Effector CD8-positive, alpha-beta T cell (primary cell): ENCODE measurements around the gene MDH2.
"Not testable (repeated sequence)": the region's sequence is repeated elsewhere in the genome, so short reads cannot be mapped to it uniquely, and the experiment has no call there.

ENCODE experiments used
- DNase-seq: peaks from one replicate; lab custom pipeline; 2025; lab: John Stamatoyannopoulos, UW
- total RNA-seq, 4 experiments: gene quantifications; one replicate each; lab custom pipeline; 2026; lab: John Stamatoyannopoulos, UW

The MDH2 gene, protein sequence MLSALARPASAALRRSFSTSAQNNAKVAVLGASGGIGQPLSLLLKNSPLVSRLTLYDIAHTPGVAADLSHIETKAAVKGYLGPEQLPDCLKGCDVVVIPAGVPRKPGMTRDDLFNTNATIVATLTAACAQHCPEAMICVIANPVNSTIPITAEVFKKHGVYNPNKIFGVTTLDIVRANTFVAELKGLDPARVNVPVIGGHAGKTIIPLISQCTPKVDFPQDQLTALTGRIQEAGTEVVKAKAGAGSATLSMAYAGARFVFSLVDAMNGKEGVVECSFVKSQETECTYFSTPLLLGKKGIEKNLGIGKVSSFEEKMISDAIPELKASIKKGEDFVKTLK
- 64.7 to 107 (median 70.8) reads per million in 4 experiments for total RNA-seq

DNA sequence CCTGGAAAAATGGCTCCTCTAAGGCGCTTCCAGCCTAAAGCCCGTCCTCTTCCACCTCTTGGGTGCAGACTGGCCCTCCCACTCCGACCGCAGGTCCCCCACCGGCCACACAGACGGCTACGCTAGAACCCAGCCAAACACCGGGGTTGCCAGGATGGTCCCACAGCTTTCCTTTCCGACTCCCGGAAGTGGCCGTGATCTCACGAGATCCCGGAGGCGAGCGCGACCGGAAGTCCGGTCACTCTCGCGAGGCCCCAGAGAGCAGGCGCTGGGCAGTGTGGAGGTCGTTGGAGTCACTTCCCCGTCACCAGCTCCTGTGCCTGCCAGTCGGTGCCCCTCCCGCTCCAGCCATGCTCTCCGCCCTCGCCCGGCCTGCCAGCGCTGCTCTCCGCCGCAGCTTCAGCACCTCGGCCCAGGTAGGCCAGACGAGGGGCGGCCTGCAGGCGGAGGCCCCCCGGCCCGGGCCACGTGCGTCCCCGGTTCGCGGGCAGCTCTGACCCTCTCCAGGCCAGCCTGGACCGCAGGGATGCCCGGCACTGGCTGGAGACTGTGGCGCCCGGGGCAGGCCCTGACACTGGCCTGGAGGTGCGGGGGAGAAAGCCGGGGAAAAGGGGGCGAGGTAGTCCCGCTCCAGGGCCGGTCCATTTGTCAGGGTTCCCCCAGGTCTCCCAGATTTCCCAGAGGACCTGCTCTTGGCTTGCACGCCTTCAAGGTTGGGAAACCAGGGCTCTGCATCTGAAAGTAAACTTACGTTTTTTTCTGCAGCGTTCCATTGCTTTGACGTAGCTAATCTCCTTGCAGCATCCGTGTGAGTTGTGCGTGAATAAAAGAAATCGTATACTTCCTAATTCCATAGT lies at the start of gene MDH2, which contains the start of gene STYXL1:
Gene MDH2, plus strand, starts transcription at position 296 of the 857 bp plus-strand sequence. Its CDS starts 55 bp downstream, at position 351.
Gene STYXL1, minus strand, starts transcription at position 190 of the 857 bp plus-strand sequence. CDS start 17,477 bp downstream, outside the sequence.
- DNase-seq, result peak; percentile 79

DNA sequence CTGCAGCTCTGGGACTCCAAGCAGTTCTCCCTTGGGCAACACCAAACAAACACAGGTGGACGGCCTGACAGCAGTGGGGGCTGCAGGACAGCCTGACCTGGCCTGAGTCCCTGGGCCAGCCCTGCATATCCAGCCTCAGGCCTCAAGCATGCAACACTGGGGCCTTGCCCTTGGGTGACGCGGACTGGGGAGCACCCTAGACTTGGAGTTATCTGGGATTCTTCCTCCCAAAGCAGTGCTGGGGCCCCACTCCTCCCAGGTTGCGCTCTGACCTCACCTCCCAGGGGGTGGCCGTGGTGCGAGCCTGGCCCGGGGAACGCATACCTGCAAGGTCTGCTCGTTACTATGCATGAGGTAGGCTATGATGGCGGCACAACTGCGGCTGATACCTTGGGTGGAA lies 47.3 kb upstream of the MDH2 start:
- DNase-seq, result no peak

DNA sequence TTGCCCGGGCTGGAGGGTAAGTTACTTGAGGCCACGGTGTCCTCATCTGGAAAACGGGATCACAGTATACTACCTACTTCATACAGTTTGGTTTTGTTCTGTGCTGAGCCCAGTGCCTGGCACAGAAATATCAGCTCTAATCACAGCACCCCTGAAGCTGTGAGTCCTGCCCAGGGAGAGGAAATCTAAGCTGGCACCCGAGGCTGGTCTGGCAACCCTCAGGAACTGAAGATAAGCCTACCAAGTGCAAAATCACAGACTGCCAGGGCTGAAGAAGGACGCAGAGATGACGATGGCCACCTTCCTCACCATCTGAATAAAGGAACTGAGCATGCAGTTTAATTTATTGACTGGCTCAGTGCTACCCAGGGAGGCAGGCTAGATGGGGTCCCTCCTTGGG lies 45.8 kb upstream of the MDH2 start:
- DNase-seq, result no peak

DNA sequence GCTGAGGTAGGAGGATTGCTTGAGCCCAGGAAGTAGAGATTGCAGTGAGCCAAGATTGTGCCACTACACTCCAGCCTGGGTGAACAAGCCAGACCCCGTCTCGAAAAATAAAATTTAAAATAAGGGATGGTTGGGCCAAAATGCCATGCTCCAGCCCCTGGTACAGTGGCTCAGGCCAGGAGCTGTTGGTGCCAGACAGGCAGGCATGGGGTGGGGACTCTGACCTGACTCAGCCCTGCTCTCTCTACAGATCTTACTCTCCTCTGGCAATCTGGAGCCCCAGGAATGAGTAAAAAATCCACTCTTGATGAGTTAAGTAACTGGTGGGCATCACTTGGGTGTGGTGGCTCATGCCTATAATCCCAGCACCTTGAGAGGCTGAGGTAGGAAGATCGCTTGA lies 45.1 kb upstream of the MDH2 start:
- DNase-seq, result no peak

DNA sequence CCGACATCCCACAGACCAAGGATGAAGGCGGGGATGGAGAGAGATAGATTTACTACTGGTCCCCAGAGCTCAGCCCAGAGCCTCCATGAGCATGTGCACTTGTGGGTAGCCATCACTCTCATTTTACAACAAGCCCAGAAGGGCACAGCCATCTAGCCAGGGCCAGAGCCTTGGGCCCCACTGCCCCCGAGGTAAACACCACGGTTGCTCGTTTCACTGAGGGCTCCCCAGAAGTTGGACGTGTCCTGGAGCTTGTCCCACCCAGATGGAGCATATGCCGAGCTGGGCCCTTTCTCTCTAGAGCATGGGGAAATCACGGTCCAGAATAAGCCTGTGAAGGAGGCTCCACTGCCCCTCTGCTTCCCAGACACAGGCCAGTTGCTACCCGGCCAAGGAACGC lies 44.6 kb upstream of the MDH2 start:
- DNase-seq, result no peak

DNA sequence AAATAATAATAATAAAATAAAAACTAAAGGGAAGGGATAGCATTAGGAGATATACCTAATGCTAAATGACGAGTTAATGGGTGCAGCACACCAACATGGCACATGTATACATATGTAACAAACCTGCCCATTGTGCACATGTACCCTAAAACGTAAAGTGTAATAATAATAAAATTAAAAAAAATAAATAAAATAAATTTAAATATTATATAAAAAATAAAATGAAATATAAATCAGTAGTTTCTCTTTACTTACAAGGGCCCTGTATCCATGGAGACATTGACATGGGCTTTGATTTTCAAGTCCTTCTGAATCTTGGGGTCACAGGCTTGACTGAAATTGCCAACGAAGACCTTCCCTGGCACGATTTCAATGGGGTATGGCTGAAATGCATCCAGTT lies 42.9 kb upstream of the MDH2 start:
- DNase-seq, result not testable (repeated sequence)

DNA sequence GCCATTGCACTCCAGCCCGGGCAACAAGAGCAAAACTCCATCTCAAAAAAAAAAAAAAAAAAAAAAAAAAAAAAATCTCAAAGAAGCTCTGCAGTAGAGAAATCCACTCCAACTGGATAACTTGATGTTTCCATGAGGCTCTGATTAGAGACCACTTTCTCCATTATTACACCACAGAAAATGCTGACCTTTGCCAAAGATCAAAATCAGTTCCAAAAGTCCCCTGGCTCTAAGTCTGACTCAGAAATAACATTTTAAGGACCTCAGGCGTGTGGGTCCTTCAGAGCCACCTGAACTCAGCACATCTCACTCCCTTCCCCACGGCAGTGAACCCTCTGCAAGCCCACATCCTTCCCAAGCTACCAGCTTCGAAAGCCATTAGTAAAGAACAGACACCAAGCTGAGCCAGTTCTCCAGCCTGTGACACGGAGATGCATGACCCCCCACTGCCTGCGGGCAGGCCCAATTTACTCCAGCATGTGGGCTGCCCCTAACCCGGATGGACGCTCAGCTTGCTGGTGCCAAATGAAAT lies 39.7 kb upstream of the MDH2 start:
- no peak for DNase-seq

DNA sequence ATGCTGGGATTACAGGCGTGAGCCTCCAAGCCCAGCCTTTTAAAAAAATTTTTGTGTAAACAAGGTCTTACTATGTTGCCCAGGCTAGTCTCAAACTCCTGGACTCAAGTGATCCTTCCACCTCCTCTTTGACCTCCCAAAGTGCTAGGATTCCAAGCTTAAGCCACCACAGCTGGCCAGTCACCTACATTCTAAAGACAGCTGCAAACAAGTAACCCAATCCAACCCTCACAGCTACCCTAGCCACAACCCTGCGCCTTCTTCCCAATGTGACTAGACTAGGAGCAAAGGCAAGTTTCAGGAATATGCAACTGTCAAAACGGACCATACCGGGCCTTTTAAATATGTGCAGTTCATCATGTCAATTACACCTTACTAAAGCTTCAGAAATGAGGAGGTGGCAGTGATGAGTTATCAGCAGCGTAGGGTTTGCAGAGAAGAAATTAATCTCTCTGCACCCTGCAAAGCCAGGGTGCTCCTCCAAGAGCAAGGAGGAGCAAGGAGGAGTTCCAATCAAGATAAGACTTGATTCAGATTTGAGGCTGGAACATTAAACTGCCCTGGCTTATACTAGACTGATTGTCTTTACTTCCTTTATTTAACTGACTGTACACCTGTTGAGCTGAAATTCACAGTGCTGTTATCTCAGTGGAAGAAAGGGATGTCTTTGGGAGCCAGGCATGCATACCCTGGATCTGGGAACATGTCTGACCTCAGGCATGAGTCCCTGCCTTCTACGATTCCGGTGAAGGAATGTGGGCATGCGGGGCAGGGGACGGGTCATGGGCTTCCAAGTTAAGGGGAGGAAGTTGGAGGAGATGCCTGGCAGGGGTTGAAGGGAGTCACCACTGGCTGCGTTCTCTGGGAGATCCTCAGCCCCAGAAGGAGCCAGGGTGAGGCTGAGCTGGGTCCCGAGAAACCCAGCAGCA lies 38.0 kb upstream of the MDH2 start:
- DNase-seq, result no peak

DNA sequence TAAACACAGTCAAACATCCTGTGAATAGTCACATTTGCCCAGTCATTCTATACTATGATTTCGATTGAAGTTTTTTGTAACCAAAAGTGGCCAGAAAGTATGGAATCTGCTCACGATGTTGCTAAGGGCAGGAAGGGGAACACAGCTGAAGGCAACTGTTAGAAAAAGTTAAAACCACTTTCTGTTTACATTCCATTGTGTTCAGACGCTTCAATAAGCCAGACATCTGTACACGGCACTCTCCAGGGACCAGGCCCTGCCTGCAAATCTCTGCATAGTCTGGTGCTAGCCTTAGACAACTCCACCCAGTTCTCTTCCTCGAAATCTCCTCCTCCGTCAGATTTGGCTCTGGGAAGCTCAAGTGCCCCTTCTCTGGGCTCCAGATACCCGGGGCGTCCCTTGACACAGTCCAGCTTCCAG lies 36.5 kb upstream of the MDH2 start:
- no peak for DNase-seq

DNA sequence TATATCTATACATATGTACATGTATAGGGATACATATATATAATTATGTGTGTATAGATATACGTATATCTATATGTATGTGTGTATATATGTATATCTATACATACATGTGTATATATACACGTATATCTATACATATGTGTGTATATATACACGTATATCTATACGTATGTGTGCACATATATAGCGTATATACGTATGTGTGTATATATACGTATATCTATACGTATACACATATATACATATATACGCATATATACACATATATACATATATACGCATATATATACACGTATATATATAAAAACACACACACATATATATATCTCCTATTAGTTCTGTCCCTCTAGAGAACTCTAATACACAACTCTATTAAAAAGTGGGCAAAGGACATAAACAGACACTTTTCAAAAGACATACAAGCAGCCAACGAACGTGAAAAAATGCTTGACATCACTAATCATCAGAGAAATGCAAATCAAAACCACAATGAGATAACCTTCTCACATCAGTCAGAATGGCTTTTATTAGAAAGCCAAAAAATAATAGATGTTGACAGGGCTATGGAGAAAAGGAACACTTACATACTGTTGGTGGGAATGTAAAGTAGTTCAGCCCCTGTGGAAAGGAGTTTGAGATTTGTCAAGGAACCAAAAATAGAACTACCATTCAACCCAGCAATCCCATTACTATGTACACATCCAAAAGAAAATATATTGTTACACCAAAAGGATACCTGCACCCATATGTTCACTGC lies 31.5 kb upstream of the MDH2 start:
- no peak for DNase-seq

DNA sequence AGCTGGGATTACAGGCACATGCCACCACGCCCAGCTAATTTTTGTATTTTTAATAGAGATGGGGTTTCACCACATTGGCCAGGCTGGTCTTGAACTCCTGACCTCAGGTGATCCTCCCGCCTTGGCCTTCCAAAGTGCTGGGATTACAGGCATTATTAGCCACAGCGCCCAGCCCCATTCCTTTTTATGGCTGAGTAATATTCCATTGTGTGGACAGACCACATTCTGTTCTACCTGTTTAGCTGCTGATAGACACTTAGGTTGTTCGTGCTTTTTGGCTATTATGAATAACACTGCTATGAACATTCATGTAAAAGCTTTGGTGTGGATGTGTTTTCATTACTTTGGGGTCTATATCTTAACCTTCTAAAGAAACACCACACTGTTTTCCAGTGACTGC lies 29.4 kb upstream of the MDH2 start:
- DNase-seq, result not testable (repeated sequence)

DNA sequence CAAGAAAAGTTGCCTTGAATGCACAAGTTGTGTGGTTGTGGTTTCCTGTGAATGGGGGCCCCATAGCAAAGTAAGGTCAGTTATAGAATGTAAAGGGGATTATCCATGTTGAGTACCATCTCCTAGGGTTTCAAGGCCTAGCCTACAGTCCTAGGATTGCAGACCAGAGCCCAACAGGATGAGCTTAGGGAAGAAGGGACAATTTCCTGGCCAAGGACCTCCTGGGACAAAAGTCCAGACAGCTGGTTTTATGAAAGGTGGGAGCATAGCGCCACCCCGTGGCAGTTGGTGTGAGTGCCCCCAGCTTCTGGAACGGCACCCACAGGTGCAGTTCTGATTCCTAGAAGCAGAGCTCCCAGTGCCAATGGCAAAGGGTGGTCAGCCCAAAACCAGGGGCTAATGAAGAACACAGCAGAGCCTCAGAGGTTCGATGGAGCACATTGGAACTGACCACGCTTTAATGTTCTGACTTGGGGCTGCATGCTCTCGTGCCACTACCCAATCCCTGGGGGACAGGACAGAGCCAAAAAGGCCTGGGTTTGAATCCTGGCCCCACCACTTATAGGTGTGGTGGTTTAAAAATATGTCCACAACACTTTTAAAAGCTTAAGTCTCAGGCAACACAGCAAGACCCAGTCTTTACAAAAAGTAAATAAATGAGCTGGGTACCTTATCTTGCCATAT lies 27.7 kb upstream of the MDH2 start:
- peak; percentile 57 for DNase-seq

DNA sequence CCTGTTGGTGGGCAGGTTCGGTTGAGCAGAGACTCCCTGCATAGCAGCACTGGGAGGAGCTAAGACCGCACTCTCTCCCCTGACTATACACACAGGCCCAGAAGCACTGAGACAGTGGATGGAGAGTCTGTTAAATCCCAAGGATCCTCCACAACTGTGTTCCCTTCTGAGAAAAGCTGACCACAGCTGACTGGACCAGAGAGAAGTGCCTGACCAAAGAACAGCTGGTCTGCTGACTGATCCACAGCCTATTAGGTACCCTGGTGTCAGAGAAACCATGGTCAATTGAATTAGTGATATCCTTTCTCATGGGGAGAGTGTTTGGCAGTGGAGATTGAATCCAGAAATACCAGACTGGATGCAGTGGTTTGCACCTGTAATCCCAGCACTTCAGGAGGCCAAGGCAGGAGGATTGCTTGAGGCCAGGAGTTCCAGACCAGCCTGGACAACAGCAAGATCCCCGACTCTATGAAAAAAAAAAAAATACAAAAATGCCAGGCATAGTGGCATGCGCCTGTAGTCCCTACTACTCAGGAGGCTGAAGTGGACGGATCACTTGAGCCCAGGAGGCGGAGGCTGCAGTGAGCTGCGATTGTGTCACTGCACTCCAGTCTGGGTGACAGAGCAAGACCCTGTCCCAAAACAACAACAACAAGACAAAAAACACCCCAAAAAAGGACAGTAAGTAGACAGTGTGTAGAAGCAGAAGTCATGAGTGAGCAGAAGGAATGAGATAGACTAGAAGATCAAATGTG lies 25.7 kb upstream of the MDH2 start:
- DNase-seq, result no peak

DNA sequence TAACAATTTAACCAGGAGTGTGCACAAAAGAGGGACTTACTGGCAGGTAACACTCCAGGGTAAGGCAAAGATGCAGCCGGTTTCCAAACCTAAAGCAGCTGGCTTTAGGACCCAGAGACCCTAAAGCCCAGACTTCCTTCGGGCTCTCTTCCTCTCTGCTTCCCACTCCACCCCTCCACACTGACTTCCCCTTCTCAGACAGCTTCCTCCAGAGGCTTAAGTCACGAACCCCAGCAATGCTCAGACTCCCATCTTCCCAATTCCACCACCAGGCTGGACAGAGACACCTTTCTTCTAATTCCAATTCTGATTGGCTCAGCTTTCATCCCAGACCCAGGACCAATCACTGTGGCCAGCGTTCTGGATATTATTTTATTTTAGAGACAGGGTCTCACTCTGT lies 24.9 kb upstream of the MDH2 start:
- DNase-seq, result no peak

DNA sequence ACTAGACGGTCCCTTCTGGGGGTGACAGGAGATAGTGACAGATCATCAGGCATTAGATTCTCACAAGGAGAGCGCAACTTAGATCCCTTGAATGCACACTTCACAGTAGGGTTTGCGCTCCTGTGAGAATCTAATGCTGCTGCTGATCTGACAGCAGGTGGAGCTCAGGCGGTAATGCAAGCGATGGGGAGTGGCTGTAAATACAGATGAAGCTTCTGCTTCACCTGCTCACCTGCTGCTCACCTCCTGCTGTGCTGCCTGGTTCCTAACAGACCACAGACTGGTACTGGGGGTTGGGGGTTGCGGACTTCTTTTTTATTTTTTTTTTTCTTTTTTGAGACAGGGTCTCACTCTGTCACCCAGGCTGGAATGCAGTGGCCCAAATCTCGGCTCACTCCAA lies 18.2 kb upstream of the MDH2 start:
- DNase-seq, result not testable (repeated sequence)

DNA sequence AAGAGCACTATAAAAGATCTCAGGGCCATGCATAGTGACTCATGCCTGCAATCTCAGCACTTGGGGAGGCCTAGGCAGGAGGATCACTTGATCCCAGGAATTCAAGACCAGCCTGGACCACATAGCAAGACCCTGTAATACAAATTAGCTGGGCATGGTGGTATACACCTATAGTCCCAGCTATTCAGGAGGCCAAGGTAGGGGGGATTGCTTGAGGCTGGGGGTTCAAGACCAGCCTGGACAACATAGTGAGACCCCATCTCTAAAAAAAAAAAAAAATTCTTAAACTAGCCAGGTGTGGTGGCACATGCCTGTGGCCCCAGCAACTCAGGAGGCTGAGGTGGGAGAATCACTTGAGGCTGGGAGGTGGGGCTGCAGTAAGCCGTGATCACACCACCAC lies 15.9 kb upstream of the MDH2 start:
- no peak for DNase-seq

DNA sequence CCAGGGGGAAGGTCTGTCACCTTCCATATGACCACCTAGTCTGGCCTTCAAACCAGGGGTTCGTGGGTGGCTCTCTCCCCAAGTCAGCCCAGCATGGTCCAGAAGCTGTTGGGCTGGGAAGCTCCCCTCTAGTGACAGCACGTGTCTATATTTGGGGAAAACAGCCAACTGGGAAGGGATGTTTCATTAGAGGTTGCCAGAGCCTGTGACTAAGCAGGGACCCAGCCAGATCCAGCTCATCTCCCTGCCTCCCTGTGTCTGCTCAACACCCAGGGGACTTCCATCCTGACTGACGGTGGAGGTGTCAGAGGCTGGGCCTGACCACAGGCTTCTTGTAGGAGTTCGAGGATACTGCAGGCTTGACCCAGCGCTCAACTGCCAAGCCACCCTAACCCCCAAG lies 10.6 kb upstream of the MDH2 start:
- no peak for DNase-seq

DNA sequence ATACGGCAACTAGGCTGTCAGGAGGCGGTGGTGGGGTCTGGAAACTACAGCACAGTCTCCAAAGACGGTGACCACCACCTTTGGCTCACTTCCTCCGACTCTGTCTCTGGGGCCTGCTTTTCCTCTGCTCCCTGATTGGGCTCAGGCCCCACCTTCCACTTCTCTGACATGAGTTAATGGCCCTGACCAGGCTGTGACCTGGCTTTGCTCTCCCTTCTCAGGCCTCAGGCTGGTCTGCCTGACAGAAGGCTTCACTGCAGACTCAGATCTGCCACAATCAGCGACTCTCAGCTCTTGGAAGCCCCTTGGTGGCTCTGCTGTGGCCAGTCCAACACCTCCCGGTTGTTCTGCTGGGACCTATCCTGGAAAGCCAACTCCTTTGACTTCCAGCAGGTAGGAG lies 7.8 kb upstream of the MDH2 start:
- no peak for DNase-seq

DNA sequence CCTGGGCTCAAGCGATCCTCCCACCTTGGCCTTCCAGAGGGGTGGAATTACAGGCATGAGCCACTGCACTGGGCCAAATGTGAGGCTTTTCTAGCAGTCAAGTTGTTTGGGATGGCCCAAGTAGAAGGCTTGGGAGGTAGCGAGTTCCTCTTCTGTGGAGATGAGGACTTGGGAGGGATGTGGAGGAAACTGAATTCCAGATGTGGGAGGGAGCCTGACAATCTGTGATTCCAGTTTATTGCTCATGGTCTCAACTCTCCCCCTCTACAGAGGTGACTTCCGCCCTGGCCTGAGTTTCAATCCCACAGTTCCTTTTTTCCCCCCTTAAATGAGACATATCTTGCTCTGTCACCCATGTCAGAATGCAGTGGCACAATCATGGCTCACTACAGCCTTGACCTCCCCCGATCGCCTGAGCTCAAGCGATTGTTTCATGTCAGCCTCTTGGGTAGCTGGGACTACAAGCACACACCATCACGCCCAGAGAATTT lies 3.5 kb upstream of the MDH2 start:
- DNase-seq, result no peak
